ENCODE data around the gene TBC1D22A. TPM values are rescaled to one million over a fixed set of nuclear protein-coding genes. Genes with fewer than 3 reads are reported as not detected.

TBC1D22A gene
- total RNA-seq, 6 experiments from 2014 or later = 20.4 to 24.1 (median 22.2) TPM

- no peak overlapping the region for H3K4me3 Mint-ChIP-seq
- TF ChIP-seq, protein P1, sequence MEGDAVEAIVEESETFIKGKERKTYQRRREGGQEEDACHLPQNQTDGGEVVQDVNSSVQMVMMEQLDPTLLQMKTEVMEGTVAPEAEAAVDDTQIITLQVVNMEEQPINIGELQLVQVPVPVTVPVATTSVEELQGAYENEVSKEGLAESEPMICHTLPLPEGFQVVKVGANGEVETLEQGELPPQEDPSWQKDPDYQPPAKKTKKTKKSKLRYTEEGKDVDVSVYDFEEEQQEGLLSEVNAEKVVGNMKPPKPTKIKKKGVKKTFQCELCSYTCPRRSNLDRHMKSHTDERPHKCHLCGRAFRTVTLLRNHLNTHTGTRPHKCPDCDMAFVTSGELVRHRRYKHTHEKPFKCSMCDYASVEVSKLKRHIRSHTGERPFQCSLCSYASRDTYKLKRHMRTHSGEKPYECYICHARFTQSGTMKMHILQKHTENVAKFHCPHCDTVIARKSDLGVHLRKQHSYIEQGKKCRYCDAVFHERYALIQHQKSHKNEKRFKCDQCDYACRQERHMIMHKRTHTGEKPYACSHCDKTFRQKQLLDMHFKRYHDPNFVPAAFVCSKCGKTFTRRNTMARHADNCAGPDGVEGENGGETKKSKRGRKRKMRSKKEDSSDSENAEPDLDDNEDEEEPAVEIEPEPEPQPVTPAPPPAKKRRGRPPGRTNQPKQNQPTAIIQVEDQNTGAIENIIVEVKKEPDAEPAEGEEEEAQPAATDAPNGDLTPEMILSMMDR (IDR thresholded peaks at IDR 0.05) = no peak
- no peaks in the 10 kb centered on the region; the same call in 1 of the 2 replicates for H3K27me3 Mint-ChIP-seq (ENCODE audit: insufficient read depth)
- no peaks in the 10 kb centered on the region for H3K9me3 Mint-ChIP-seq
- H3K4me1 Mint-ChIP-seq (ENCODE audit: low read depth) = no peaks in the 10 kb centered on the region
- DNase-seq = no peak
- H3K36me3 Mint-ChIP-seq (ENCODE audit: low read depth) = no peaks in the 10 kb centered on the region
- no peak overlapping the region for H3K27ac Mint-ChIP-seq
Observed at GRCh38 chr22:46992121-46992731, 229.8 kb downstream of the TBC1D22A start.

- no peak for DNase-seq
- no peak overlapping the region for H3K27ac Mint-ChIP-seq
- H3K4me1 Mint-ChIP-seq (ENCODE audit: low read depth) = no peaks in the 10 kb centered on the region
- H3K4me3 Mint-ChIP-seq = no peak overlapping the region
- no peaks in the 10 kb centered on the region for H3K9me3 Mint-ChIP-seq
- TF ChIP-seq, protein P1 (IDR thresholded peaks at IDR 0.05) = no peak
- no peaks in the 10 kb centered on the region; the same call in 1 of the 2 replicates for H3K27me3 Mint-ChIP-seq (ENCODE audit: insufficient read depth)
- no peaks in the 10 kb centered on the region; the same call in 1 of the 2 replicates for H3K36me3 Mint-ChIP-seq (ENCODE audit: low read depth)
Observed at GRCh38 chr22:46993633-46994032, 231.2 kb downstream of the TBC1D22A start.

- TF ChIP-seq, protein P1 (IDR thresholded peaks at IDR 0.05) = no peak
- Mint-ChIP-seq H3K36me3 (ENCODE audit: low read depth) (no peaks in the 10 kb centered on the region; the same call in 1 of the 2 replicates), H3K9me3 (no peaks in the 10 kb centered on the region), H3K4me1 (ENCODE audit: low read depth) (peaks cover 1% of the 10 kb centered on the region; the same call in 1 of the 2 replicates), H3K27ac (no peak overlapping the region), H3K27me3 (ENCODE audit: insufficient read depth) (no peaks in the 10 kb centered on the region; the same call in 1 of the 2 replicates), H3K4me3 (no peak overlapping the region)
- DNase-seq = no peak
Observed at GRCh38 chr22:46994265-46994664, 231.8 kb downstream of the TBC1D22A start.

DNA sequence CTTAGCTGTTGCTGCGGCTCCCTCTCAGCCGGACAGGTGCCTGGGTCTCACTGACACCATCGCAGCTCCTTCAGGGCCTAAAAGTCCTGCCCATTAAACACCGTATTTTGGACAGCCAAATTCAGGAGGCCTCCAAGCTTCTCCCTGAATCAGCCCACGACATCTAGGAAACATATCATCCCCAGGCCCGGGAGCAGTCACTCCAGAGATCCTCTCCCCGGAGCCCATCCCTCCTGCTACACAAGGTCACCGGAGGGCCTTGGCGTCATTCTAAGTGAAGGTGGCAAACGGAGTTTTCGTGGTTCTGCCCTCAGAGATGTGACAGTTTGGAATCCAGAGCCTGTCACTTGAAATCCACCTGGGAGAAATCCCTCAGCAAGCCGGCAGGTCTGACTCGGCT lies 232.5 kb downstream of the TBC1D22A start:
- Mint-ChIP-seq H3K9me3 (no peaks in the 10 kb centered on the region), H3K27ac (no peak overlapping the region), H3K4me1 (ENCODE audit: low read depth) (peaks cover 5% of the 10 kb centered on the region; the same call in 1 of the 2 replicates), H3K27me3 (ENCODE audit: insufficient read depth) (peaks cover 1% of the 10 kb centered on the region), H3K4me3 (no peak overlapping the region), H3K36me3 (ENCODE audit: low read depth) (no peaks in the 10 kb centered on the region; the same call in 1 of the 2 replicates)
- DNase-seq = no peak
- TF ChIP-seq, protein P1 (IDR thresholded peaks at IDR 0.05) = no peak

- no peak overlapping the region for H3K27ac Mint-ChIP-seq
- no peaks in the 10 kb centered on the region; the same call in 1 of the 2 replicates for H3K36me3 Mint-ChIP-seq (ENCODE audit: low read depth)
- peaks cover 2% of the 10 kb centered on the region for H3K27me3 Mint-ChIP-seq (ENCODE audit: insufficient read depth)
- peaks cover 5% of the 10 kb centered on the region for H3K4me1 Mint-ChIP-seq (ENCODE audit: low read depth)
- no peak for DNase-seq
- TF ChIP-seq, protein P1 (IDR thresholded peaks at IDR 0.05) = no peak
- H3K4me3 Mint-ChIP-seq = no peak overlapping the region
- no peaks in the 10 kb centered on the region for H3K9me3 Mint-ChIP-seq
Observed at GRCh38 chr22:46995501-46996360, 233.3 kb downstream of the TBC1D22A start.

Data from HFFc6 (cell line).